SIG-M5 (cell line): ENCODE results near the gene BLNK.

ENCODE experiments used
- DNase-seq: peaks from one replicate; lab custom pipeline; 2025; lab: John Stamatoyannopoulos, UW

The BLNK gene

DNA sequence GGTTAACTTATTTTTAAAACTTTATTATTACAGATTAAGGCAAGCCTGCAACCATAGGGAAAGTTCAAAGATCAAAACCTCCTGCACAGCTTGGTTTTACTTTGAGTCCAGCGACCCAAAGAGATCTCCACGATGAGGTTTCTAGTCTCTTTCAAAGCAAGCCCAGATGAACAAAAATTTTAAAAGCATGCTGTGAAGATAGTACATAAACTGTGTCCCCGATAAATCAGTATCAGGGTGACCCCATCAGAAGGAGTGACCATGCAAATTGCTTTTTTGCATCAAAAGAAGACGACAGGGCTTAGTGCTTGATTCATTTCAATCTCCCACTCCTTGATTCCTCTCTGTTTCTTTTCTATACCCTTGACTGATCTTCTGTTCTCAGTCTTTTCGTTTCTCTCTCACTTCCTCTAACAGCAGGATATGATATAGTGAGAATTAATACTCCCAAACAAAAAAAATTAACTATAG lies 16.8 kb upstream of the BLNK start:
- DNase-seq, result no peak

DNA sequence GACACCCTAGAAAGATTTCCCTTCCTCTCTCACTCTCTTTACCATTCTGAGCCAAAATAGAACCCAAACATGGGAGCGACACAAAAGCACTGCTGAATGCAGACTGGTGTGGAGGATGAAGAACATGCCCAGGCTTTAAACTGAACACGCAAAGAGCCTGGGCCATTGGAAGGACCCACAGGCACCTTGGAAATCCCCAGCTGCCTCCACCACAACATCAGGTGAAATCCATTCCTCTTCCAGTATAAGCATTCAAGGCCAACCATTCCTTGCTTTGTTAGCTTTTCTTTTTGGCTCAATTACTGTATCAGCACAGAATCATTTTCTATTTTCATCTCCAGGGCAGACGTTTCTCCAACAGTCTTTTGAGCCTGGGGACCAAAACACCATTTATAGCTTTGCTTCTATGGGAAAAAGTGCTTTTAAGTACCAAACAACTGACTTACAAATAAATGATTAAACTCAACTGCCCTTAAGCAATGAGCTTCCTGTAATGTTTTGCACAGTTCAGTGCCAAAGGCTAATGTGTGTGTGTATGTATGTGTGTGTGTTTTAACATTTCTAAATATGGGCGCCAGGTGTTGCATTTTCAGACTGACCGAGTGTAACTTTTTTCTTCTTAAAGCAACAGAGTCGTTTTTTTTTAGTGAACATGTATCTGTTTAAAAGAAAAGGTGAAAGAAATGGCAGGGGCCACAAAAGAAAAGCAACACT lies 16.2 kb upstream of the BLNK start:
- no peak for DNase-seq

DNA sequence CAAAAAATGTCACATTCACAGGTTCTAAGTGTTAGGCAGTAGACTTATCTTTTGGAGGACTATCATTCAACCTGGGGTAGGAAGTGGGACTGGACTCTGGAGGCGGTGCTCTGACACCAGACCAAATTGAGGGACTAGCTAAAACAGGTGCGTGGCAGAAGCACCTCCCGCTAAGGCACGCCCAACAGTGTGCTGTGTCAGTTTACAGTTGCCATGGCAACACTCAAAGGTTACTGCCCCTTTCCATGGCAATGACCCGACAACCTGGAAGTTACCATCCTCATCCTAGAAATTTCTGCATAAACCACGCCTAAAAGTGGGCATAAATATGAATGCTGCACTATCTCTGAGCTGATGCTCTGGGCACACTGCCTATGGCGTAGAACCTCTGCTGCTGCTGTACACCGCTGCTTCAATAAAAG lies 14.0 kb upstream of the BLNK start:
- no peak for DNase-seq

DNA sequence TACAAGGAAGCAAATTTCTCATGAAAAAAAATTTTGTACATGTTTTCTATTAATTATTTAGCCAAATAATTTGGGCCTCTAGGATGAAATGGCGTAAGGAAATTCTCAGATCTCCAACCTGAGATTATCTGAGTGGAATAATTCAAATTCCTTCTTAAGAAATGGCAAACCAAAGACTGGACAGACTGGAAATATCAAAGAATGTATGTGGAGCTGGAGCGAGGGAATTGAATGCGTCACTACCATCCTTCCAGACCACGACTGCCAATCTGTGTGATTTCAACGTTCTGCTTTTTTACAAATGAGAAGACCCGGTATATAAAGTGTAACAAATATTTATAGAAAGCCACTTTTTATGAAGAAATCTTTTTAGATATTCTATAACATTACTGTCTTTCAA lies 12.4 kb upstream of the BLNK start:
- DNase-seq, result no peak

DNA sequence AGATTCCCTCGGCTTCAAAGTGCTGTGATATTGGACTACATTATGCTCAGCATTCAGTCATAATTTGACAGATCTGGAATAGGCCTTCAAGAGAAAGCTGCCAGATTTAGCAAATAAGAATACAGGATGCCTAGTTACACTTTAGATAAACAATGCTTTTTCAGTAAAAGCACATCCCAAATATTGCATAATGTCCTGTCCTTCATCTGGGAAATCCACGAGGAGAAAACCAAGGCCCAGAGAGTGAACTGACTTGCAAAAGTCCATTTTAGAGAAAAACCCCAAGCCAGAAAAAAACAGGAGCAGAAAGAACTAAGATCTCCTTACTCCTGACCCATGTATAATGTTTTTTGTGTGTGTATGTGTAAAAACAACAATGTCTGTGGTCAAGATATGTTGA lies 12.0 kb upstream of the BLNK start:
- no peak for DNase-seq

DNA sequence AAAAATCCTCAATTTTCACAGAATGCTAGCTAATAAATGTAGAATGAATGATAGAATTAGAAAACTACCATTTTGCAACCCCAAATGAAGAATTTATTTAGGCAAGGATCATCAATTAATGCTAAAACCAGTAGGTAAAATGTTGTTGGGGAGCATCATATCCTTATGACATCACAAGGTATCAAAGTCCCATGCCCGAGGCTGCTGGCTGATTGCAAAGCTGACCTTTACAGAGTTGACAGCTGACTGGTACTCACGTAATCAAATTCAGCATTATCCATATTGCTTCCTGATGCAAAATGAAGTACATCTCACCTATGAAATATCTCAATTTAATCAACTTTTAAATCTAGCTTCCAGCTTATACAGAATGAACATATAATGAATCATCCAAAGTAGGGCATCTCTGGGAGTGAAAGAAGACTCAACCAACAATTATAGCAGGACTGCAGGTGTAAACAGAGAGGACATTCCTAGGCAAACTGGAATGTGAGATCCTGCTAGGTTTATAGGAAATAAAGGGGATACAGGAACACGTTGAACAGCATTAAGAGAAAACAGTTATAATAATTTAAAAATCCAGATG lies 10.2 kb upstream of the BLNK start:
- DNase-seq, result no peak

DNA sequence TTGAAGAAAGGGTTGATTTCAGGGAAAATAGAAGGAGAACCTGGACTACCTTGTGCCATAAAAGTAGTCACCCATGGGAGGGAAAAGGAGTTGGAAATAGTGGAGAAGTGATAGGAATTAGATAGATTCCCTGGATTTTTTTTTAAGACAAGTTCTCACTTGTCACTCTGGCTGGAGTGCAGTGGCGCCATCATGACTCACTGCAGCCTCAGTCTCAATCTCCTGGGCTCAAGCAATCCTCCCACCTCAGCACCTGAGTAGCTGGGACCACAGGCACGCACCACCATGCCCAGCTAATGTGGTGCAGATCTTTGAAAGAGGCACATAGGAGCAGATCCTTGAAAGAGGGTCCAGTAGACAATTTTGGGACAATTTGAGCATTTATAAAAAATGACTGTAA lies 9.5 kb upstream of the BLNK start:
- no peak for DNase-seq

DNA sequence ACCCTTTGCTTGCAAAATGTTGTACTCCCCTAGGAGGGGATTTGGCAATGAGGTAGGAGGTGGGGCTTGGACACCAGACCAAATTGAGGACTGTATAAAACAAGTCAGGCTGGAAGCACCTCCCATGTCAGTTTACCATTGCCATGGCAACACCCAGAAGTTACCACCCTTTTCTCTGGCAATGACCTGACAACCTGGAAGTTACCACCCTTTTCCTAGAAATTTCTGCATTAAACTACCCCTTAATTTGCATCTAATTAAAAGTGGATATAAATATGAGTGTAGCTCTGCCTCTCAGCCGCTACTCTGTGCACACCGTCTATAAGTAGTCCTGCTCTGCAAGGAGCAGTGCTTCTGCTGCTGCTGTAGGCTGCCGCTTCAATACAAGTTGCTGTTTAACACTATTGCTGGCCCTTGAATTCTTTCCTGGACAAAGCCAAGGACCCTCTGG lies 7.8 kb upstream of the BLNK start:
- DNase-seq, result no peak

DNA sequence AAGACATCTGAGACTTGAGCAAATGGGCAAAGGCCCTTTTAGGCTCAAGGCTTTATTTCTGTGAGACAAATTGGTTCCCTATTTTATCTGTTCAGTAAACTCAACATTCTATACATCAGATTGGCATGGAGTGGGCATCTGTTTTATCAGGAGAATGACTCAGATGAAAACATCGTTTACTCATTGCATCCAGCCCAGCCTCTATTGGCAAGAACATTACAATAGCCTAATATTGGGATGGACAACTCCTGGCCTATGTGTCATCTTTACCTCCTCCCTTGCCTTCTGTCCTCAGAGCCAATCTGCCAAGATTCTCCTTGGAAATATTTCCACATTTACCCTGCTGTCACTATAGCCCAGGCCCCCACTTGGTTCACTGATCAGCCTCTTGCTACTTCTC lies 5.5 kb upstream of the BLNK start:
- no peak for DNase-seq

DNA sequence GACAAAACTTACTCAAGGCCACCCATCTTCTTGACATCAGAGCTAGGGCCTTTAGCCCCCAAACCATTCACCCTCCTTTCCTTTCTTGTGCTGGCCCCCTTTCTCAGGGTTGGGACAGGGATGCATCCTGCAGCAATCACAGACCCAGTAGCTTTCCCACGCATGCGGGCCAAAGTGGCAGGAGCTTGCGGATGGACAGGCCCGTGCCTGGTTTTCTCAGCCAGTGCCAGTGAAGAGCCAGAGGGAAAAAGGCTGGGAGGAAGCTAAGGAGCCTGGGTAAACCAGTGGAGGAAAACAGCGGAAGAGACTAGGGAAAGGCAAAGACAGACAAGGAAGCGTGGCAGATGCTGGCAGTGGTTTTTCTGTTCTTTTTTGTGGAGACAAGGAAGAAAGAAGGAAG lies 5.1 kb upstream of the BLNK start:
- no peak for DNase-seq

DNA sequence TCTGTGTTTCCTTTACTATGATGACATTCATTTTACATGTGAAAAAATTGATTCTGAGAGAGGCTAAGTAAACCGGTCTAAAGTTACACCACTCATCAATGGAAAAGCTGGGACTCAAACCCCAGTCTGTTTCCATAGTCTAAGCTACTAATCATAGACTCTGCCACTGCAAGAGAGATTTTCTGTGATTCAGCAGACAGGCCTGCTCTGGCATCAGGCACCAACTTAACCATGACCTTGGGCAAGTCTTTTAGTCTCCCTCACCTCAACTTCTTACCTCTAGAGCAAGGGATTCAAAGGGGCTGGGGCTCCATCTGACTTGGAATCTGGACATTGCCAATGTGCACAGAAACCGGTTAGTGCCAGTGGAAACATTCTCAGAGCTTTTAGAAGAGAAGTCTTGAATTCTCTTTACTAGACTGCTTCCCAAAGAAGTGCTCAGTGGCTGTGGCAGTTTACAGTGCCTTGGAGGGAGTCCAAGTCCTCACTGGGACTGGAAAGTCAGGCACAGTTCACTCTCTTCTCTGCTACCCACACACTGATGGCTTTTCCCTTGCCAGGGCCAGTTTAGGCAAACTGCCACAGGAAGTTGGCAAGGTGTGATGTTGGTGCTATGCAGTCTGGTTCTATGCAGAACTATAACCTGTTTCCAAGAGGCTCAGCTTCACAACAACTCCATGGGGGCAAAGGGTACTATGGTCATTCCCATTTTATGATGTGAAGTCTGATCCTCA lies 4.5 kb upstream of the BLNK start:
- DNase-seq, result no peak

DNA sequence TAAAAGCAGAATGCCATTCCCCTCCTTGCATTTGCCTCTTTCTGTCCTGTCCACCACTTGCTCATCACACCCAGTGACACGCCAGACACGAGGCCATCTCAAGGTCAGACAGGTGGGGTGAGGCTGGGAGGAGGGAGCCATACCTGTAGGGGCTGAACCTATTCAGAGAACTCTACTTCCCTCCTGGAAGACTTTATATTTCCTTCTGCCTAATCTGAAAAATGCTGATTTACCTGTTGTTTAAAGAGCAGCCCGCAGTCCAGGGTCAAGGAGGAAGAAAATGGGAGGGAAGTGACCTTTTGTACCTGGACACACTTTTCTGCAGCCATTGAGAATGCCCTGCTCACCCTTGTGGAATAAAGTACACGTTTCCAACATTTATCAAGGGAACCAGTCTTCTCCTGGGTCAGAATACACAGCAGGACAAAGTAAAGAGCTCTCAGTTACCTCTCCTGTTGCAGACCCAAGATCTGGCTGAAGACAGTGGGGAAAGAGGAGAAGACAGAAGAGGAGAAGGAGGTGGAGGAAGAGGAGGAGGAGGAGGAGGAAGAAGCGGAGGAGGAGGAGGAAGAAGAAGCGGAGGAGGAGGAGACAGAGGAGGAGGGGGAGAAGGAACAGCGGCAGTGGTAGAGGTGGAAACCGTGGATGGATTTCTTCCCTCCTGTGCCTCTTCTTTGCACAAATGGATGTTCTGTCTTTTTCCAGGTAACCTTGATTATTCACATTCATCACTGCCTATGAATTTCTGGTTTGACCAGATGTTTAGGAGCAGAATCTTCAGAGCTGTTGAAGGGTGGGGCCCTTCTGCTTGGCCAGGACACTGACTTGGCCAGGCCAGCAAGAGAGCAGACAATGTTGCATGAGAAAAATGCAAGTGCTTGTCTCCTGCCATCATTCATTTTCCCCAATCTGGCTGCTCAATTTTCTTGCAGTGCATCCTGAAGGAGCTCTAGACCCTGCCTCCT lies 1.2 kb upstream of the BLNK start:
- no peak for DNase-seq

DNA sequence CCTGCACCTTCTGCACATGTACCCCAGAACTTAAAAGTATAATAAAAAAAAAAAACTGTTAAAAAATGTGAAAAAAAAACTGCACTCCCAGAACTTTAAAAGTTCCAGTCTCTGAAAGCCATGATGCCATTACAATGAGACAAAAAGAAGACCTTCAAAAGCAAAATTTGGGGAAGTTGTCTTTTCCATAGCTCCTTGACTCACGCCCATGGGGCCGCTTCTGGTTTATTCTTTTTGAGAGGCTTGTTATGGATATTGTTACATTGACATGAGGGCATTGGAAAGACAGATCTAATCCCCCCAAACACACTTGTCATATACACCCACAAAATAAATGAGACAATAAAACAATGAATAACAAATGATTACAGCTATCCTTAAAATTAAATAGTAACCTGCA lies 798 bp downstream of the BLNK start:
- no peak for DNase-seq

DNA sequence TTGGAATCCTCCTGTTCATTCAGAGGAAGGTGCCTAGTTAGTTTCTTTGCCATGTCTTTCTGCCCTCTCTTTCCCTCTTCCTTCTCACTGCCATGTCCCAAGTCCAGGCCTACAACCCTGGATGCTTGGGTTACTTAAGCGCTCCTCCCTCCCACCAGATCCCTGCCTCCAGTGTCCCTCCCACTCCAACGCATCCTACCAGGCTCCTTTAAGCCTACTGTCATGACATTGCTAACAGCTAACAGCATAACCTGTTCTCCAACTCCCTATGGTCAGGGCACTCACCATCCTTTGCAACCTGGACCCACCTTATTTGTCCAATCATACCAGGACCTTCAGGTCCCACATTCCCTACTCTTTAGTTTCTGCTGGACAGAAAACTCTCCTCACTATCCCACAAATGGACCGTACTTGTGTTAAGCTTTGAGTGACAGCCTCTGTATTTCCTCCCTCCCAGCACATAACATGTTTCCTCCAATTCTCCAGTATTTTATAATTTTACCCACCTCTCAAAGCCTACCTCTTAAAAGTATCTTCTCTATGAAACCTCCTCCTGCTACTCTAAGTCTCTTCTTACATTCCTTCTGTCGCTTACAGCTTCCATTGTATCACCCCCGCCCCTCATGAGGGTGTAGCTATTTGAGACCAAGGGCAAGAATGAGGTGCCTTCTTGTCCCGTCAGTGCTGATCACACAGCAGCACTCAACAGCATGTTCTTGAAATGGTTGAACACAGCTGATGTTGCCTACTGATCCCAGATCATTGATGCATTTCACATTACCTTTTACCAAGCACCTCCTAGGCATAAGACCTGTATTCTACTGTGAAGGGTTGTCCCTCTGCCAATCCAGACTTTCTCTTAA lies 1.7 kb downstream of the BLNK start:
- DNase-seq, result no peak

DNA sequence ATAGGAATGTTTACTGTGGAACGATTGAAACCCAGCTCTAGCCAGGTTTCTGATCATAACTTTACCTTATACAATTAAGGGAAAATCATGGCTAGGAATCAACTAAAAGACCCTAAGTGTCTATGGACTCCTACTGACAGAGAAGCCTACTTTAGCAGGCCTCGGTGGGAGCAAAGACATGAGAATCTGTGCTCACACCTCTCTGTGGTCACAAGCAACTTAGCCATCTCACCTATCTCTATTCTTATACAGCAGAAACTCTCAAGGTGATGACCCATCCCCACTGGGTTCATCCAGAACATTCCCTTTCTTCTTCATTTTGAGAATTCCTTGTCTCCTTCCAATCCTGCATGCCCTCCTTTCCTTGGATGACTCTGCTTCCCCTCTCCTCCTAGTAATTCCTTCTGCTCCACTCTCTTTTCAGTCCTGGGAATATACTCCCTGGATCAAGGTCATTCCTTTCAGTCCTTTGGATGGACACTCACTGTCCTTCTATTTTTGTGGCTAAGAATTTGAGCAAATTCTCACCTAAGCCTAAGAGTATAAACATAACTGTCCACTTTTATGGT lies 2.9 kb downstream of the BLNK start:
- DNase-seq, result no peak

DNA sequence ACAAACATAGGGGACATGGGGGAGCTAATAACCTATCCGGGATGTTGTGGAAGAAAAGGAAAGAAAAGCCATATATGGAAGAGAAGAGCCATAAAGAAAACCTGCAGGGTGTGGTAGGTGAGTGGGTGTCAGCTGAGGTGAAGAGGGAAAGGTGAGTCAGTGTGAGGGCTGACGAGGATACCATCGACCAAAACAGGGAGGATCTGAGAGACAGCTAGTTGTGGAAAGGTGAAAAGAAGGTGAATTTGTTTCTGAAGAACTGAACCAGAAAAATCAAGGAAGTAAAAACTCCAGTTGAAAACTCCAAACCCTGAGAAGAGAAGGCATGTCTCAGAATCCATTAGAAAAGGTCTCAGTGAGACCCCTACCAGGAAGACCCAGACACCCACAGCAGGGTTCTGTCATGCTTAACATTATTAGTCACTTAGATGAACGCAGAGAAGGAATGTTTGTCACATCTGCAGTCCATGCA lies 4.1 kb downstream of the BLNK start:
- no peak for DNase-seq

DNA sequence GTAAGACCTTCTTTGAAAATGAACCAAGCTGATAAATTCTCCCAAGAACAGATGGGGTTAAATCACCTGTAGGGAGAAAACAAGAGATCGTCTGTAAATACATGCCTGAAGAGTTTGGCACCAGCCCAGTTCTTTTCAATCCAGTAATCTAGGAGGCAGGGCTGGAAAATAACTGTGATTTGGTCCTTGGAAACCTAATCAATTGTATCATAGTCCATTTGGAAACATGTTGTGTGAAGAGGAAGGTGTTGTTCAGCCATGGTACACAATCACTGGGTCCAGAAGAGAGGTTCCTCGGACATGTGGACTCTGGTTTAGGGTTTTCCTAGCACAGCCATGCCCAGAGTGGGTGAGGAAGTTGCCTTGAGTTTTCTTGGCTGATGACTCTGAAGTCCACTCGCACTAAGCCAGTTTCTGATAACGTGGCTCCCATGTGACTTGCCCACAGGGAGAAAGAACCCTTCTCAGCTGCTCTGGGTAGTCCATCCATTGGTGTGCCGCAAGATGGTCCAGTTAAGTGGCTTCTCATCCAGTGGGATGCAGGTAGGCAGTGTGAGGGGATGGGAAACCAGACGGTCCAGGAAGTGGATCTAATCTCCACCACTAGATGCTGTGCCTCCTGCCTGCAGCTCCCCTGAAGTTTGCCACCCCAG lies 5.1 kb downstream of the BLNK start:
- DNase-seq, result no peak

DNA sequence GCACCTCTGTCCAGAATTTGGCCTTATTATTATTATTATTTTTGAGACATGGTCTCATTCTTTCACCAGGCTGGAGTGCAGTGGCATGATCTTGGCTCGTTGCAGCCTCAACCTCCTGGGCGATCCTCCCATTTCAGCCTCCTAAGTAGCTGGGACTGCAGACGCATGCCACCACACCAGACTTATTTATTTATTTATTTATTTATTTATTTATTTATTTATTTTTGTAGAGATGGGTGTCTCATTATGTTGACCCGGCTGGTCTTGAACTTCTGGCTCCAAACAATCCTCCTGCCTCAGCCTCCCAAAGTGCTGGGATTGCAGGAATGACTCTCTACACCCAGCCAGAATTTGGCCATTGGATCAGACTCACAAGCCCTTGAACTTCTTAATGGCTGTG lies 6.4 kb downstream of the BLNK start:
- DNase-seq, result no peak

DNA sequence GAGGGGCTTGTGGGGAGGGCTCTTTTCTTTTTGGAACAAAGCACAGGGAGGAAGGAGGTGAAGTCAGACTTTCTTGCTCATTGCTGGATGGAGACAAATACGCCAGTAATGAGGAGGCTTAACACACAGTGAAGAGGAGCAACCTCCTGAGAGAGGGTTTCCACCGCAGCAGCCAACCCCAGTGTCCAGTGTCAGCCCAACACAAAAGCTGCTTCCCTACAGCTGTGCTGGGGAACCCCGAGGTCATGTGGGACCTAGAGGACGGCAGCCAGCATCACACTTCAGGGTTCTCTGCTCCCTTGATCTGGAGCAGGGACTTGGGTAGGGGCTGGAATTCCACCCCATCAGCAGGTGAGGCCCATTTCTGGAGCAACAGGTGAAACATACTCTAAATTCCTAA lies 7.7 kb downstream of the BLNK start:
- no peak for DNase-seq

DNA sequence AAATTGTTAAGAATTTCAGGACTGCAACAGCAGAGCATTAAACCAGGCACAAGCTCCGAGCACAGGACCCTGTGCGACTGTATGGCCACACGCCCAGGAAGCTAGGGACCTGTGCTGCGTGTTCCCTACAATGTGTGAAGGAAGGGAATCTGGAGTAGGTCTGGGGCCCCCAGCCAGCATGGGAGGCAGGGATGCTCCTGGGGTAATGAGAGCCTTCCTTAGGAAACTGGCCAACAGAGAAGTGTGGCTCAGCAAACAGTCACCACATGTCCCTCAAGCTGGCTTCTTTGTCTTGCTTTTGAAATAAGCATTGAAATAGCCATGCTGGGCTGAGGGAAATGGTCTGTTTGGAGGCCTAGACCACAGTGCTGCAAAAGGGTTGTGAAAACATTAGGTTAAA lies 8.2 kb downstream of the BLNK start:
- DNase-seq, result no peak
